ENCODE results near the gene DMAC1.

DNA sequence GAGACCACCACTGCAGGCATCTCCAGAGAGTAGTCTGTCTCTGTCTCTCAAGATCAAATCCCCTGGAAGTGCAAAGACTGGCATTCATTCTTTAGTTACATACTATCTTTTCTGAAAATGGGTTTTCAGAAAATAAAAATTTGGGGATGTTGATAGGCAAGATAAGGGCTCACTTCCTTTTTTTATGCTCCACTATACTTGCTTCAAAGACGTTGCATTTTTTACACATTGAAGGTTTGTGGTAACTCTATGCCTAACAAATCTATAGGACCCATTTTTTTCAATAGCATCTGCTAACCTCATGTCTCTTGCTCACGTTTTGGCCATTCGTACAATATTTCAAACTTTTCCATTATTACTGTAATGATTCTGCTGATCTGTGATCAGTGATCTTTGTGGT lies 37.0 kb downstream of the DMAC1 start:
- TF ChIP-seq FOXA1 (IDR thresholded peaks at IDR 0.05) (no peak), BHLHE40 (IDR thresholded peaks at IDR 0.05; ENCODE audit: borderline replicate concordance) (no peak), SP1 (IDR thresholded peaks at IDR 0.05) (no peak), ARNT (IDR thresholded peaks at IDR 0.05) (no peak), SUZ12 (IDR thresholded peaks at IDR 0.05) (no peak), PKNOX1 (IDR thresholded peaks at IDR 0.05) (no peak), ZNF384 (IDR thresholded peaks at IDR 0.05) (no peak), ELF4 (IDR thresholded peaks at IDR 0.05) (no peak), FOXM1 (IDR thresholded peaks at IDR 0.05; ENCODE audit: borderline replicate concordance) (no peak), FOXK2 (IDR thresholded peaks at IDR 0.05) (no peak), LEF1 (IDR thresholded peaks at IDR 0.05; ENCODE audit: borderline replicate concordance) (no peak), TARDBP (IDR thresholded peaks at IDR 0.05) (no peak), NFRKB (IDR thresholded peaks at IDR 0.05) (no peak), CTBP1 (IDR thresholded peaks at IDR 0.05; ENCODE audit: borderline replicate concordance) (no peak)
